Measurements from ENCODE around the gene MTCH1. TPM values are rescaled to one million over a fixed set of nuclear protein-coding genes. Genes with fewer than 3 reads are reported as not detected.

Gene MTCH1
- total and polyA plus RNA-seq, 8 donors = 66.8 to 146 (median 87.2) TPM

DNA sequence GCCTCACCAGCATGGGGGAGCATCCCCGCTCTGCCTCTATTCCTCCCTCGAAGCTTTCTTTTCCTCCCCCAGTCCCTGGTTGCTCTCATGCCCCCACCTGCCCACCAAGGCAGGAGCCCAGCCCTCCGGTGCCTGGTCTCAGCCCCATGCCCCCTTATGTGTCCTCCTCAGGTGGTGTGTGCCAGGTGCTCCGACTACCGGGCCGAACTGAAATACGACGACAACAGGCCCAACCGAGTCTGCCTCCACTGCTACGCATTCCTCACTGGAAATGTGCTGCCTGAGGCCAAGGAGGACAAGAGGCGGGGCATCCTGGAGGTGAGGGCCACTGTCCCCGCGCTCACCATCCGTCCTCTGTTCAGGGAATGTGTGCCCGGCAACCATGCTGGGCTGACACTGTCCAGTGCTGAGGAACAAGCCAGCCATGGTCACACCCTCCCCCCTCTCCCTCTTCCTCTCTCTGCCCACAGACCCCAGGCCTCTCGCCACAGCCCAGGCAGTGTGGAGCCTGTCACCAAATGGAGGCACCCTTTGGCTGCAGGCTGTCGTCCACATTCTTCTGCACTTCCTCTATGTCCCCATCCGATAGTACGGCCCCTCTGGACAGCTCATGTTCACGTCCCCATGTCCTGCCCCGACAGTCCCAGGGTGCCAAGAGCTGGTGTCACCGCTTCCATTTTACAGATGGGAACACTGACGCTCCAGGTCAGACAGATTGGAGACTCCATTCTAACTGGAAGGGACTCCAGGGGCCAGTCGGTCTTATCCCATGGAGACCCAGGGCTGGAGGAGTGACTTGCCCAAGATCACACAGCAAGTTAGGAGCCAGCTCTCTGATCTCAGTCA lies 39.8 kb upstream of the MTCH1 start:
- WGBS, 2 donors = 89 to 95% methylated on average over 23 to 24 of the region's 24 CpGs
- no peak for TF ChIP-seq CTCF (IDR thresholded peaks at IDR 0.05)

DNA sequence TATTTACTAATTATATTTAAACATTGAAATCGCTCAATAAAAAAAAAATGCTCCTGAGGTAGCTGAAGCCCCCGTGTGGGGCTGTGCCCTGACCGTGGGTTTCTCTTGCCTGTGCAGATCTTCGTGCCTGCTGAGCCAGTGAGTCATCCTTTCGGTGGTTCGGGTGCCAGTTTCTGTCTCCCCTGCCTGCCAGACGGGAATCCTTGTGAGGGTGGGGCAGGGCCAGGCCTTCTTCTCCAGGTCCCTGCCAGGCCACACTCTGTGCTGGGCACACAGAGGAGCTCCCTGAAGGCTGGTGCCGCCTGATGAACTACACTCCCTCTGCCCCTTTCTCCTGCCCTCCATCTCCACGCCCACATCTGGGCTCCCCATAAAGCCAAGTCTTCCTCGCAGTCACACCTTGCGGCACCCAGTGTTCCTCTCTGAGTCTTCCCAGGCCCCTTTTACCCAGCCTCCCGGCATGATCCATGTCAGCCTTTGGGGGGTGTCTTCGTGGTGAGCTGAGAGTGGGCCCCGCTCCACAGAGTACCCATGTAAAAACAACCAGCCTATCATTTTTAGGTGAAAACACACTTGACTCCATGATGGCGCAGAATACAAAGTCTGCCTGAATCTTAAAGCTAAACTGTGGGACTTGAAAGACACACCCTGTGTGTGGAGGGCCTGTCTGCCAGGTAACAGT lies 38.8 kb upstream of the MTCH1 start:
- peak overlapping the region in 2 of 4 donors; percentile 65 to 78 for H3K27ac ChIP-seq
- ATAC-seq (peak in 3 of 4 donors; percentile 21 to 70 (median 45)), FAIRE-seq (no peak), DNase-seq (peak in 2 of 6 donors; percentile 56 to 63)
- H3K9me3 ChIP-seq = no peaks in the 10 kb centered on the region
- no peaks in the 10 kb centered on the region for H3K36me3 ChIP-seq
- peaks cover 5 to 36% (median 7%) of the 10 kb centered on the region in 3 donors for H3K4me1 ChIP-seq
- intact Hi-C loops (cut with DNase I) = loop anchor here in 2 of 3 donors (5.0 to 10.0 kb wide), 3 partner anchors 148 to 183 kb away; partner anchors contain the start of gene PIM1 (in 2 of the 2)
- no peak overlapping the region for H3K4me3 ChIP-seq
- H3K27me3 ChIP-seq = no peaks in the 10 kb centered on the region
- WGBS, 2 donors = 64 to 70% methylated on average over 15 of the region's 15 CpGs
- TF ChIP-seq CTCF (IDR thresholded peaks at IDR 0.05) = no peak

More for the DNA sequence above, 39.8 kb upstream of the MTCH1 start:
- peaks cover 5 to 30% (median 7%) of the 10 kb centered on the region in 3 donors for H3K4me1 ChIP-seq
- peak overlapping the region in 2 of 4 donors; percentile 65 to 78 for H3K27ac ChIP-seq
- intact Hi-C loops (cut with DNase I) = loop anchor here in 2 of 3 donors (5.0 to 10.0 kb wide), 2 partner anchors 146 to 149 kb away; partner anchors contain the start of gene PIM1 (in 2 of the 2)
- H3K9me3 ChIP-seq = no peaks in the 10 kb centered on the region
- ATAC-seq = no peak
- no peak for DNase-seq
- H3K27me3 ChIP-seq = no peaks in the 10 kb centered on the region
- no peak overlapping the region for H3K4me3 ChIP-seq
- no peaks in the 10 kb centered on the region for H3K36me3 ChIP-seq
- no peak for FAIRE-seq

- H3K9me3 ChIP-seq = no peaks in the 10 kb centered on the region
- H3K27ac ChIP-seq = peak overlapping the region in 1 of 4 donors; percentile 65
- H3K27me3 ChIP-seq = no peaks in the 10 kb centered on the region
- no peaks in the 10 kb centered on the region for H3K36me3 ChIP-seq
- 94 to 97% methylated on average over 17 of the region's 17 CpGs for WGBS, 2 donors
- FAIRE-seq (no peak), ATAC-seq (no peak), DNase-seq (no peak)
- H3K4me1 ChIP-seq = peaks cover 12 to 44% (median 14%) of the 10 kb centered on the region in 3 donors
- TF ChIP-seq CTCF (IDR thresholded peaks at IDR 0.05) = no peak
- intact Hi-C loops (cut with DNase I) = loop anchor here in 2 of 3 donors (5.0 to 10.0 kb wide), 2 partner anchors 153 to 185 kb away; partner anchors contain the start of gene PIM1 (in 1 of the 2)
- H3K4me3 ChIP-seq = no peak overlapping the region
These were observed 36.3 kb upstream of the MTCH1 start for GRCh38 chr6:37022135-37022863.

- no peak for DNase-seq
- intact Hi-C loops (cut with DNase I) = loop anchor here in 2 of 3 donors (5.0 to 10.0 kb wide), 2 partner anchors 153 to 186 kb away; partner anchors contain the start of gene PIM1 (in 1 of the 2)
- 79 to 86% methylated on average over 14 of the region's 14 CpGs for WGBS, 2 donors
- no peak for FAIRE-seq
- H3K36me3 ChIP-seq = no peaks in the 10 kb centered on the region
- peaks cover 12 to 44% (median 14%) of the 10 kb centered on the region in 3 donors for H3K4me1 ChIP-seq
- H3K27me3 ChIP-seq = no peaks in the 10 kb centered on the region
- no peak overlapping the region for H3K4me3 ChIP-seq
- no peak overlapping the region for H3K27ac ChIP-seq
- no peak for TF ChIP-seq CTCF (IDR thresholded peaks at IDR 0.05)
- ATAC-seq = no peak
- no peaks in the 10 kb centered on the region for H3K9me3 ChIP-seq
These were observed 35.5 kb upstream of the MTCH1 start for GRCh38 chr6:37021356-37022129.
